NCI-H446 (cell line): ENCODE results near the gene PAIP2.
"Not testable (repeated sequence)": the region's sequence is repeated elsewhere in the genome, so short reads cannot be mapped to it uniquely, and the experiment has no call there.

Source experiments
- DNase-seq, 2 experiments: peaks; one replicate each; lab custom pipeline; 2025; lab: John Stamatoyannopoulos, UW

PAIP2 gene

GRCh38 chr5:139315056-139315615, 26.5 kb upstream of the PAIP2 start:
- no peak for DNase-seq

- no peak for DNase-seq
Measured at GRCh38 chr5:139335811-139336210, 5.8 kb upstream of the PAIP2 start.

DNA sequence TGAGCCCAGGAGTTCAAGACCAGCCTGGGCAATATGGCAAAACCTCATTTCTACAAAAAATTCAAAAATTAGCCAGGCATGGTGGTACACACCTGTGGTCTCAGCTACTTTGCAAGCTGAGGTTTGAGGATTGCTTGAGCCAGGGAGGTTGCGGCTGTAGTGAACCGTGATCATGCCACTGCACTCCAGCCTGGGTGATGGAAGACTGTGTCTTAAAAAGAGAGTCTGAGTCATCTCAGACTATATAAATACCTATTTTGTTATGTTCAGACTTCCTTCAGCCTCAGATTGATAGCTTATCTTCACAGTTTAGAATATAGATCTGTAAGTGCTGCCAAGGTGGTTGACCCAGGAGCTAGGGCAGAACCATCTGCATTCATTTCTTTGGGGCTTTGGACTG, 1.6 kb upstream of the PAIP2 start:
- no peak for DNase-seq

- no peak for DNase-seq
Measured at GRCh38 chr5:139341187-139341688, 416 bp upstream of the PAIP2 start.

DNA sequence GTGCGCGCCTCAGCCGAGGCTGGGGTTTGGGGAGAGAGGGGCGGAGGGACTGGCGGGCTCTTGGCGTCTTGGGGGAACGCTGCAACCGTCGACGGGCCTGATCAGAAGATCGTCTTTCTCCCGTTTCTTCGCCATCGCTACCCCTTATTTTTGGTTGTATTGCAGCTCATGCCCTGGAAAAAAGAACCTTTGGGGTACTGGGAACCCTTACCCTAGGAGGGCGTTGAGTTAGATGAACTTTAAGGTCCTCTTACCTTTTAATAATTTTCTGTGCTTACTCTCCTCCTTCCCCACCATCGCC, 719 bp downstream of the PAIP2 start:
- no peak for DNase-seq

- no peak for DNase-seq
Measured at GRCh38 chr5:139343476-139343875, 1.8 kb downstream of the PAIP2 start.

DNA sequence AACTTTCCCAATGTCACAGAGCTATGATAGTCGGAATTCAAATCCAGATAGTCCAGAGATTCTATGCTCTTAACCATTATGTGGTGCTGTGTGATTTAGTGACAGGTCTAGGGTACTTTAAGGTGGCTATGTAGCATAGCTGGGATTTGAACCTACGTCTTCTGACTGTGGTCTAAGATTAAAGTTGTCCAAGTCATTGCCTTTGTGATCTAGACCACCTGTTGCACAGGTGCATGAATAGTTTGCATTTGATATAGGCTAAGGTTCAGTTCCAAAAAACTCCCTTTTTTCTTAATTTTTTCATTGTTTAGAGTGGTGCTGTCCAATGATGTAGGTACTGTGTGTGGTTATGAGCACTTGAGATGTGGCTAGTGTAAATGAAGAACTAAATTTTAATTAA, 2.5 kb downstream of the PAIP2 start:
- no peak for DNase-seq

DNA sequence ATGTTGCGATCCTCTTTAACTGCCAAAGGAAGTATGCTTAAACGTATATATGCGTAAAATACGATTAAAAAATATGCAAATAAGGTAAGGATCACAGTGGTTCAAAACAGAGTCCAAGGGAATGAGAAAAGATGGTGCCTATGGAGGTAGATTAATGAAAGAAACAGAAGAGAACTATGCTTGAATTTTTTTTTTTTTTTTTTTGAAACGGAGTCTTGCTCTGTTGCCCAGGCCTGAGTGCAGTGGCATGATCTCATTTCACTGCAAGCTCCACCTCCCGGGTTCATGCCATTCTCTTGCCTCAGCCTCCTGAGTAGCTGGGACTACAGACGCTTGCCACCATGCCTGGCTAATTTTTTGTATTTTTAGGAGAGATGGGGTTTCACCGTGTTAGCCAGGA, 3.8 kb downstream of the PAIP2 start:
- DNase-seq, result not testable (repeated sequence)

DNA sequence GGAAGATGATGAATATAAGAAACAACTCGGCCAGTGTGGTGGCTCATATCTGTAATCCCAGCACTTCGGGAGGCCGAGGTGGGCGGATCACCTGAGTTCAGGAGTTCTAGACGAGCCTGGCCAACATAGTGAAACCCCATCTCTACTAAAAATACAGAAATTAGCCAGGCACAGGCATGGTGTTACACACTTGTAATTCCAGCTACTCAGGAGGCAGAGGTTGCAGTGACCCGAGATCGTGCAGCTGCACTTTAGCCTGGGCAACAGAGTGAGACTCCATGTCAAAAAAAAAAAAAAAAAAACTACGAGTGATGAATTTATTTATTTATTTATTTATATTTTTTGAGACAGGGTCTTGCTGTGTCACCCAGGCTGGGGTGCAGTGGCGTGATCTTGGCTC, 6.2 kb downstream of the PAIP2 start:
- DNase-seq, result not testable (repeated sequence)

DNA sequence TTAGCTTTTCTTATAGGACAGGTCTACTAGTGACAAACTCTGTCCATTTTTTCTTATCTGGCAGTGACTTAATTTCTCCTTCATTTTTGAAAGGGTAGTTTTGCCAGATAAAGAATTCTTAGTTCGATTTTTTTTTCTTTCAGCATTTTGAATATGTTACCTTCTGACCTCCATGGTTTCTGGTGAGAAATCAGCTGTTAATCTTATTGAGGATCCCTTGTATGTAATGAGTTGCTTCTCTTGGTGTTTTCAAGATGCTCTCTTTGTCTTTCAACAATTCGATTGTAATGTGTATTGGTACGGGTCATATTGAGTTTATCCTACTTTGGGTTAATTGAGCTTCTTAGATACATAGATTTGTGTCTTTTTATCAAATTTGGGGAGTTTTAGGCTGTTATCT, 12.5 kb downstream of the PAIP2 start:
- no peak for DNase-seq

GRCh38 chr5:139355900-139356299, 14.2 kb downstream of the PAIP2 start:
- not testable (repeated sequence) for DNase-seq

GRCh38 chr5:139358064-139358463, 16.4 kb downstream of the PAIP2 start:
- DNase-seq, result no peak

- DNase-seq, result no peak
Measured at GRCh38 chr5:139360384-139360783, 18.7 kb downstream of the PAIP2 start.

DNA sequence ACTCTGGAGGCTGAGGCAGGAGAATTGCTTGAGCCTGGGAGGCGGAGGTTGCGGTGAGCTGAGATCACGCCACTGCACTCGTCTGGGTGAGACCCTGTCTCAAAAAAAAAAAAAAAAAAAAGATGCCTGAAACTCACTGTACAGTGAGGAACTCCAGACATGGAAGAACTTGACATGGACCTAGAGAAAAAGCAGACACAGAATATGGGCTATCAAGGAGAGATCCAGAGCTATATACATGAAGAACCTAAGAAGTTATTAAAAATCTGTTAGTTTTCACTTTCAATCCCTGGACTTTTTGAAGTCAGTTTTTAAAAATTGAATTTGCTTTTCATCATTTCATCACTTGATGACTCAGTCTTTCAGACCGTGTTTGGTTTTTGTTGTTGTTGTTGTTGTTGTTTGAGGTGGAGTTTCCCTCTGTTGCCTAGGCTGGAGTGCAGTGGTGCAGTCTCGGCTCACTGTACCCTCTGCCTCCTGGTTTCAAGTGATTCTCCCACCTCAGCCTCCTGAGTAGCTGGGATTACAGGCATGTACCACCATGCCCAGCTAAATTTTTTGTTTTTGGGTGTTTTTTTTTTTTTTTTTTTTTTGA, 20.3 kb downstream of the PAIP2 start:
- DNase-seq, result no peak

- DNase-seq, result no peak
Measured at GRCh38 chr5:139363937-139364336, 22.3 kb downstream of the PAIP2 start.

GRCh38 chr5:139364466-139364865, 22.8 kb downstream of the PAIP2 start:
- DNase-seq, result no peak

DNA sequence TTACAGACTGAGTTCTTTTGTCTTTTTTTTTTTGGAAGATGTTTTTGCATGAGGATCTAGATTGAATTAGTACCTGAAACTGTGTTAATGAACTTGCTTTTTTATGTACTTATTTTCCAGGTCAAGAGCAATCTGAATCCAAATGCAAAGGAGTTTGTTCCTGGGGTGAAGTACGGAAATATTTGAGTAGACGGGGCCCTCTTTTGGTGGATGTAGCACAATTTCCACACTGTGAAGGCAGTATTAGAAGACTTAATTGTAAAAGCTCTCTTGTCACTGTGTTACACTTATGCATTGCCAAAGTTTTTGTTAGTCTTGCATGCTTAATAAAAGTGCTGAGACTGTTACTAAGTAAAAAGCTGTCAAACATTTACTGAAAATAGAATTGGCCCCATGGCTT, 27.0 kb downstream of the PAIP2 start:
- DNase-seq, result no peak

GRCh38 chr5:139369181-139369580, 27.5 kb downstream of the PAIP2 start:
- no peak for DNase-seq

DNA sequence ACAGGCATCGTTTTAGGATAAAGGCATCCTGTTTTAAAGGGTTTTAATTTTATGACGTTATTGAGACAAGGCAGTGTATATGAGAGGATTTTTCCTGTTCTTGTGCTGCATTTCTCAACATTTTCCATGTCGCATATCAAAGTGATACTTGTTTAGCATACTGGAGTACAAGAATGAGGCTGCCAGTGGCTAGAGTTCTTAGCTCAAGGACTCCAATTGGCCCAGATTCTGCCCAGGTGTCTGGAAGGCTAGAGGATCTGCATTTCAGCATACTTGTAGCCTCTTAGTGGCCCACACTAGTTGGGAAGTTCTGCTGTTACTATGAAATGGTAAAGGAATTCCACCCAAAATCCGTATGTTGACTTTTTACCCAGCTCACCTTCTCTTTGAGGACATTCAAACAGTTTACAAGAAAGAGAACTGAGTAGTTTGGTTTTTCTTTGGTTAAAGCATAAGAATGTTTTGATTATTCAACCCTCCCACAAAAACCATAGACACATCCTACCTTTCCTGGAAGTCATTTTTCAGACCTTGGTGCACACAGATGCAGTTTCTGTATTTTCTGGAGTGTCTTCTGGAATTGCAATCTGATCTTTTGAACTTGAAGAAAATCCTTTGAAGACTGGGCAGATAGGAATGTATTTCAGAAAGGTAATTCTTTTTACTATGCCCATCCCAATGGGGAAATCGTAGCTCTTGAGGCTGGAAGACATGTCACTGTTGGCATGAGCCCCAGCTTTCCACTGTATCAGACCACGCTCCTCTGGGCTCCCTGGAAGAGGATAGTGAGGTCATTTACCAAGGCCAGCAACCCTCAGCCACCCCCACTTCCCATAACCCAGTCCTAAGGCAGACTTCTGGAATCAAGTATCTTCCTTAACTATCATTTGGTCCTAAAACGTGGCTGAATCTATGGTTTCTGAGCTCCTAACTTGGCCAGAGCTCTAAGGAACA, 30.1 kb downstream of the PAIP2 start:
- no peak for DNase-seq

DNA sequence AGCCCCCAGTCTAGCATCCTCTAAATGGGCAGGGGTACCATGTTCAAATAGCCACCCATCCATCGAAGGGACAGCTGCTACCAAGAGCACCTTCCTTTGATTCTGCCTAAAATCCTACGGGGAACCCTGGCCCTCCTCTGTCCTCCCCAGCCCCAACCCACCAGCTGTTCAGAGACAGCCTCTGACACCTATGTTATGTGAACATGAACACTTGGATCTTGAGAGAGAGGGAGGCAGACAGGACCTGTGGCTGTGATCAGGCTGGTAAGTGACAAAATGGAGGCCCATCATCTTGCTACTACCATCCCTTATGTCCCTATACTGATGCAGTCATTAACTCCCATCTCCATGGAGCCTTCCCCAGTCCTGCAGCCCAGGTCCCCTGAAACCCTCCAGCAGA, 33.3 kb downstream of the PAIP2 start:
- no peak for DNase-seq

- no peak for DNase-seq
Measured at GRCh38 chr5:139376364-139376763, 34.7 kb downstream of the PAIP2 start.

DNA sequence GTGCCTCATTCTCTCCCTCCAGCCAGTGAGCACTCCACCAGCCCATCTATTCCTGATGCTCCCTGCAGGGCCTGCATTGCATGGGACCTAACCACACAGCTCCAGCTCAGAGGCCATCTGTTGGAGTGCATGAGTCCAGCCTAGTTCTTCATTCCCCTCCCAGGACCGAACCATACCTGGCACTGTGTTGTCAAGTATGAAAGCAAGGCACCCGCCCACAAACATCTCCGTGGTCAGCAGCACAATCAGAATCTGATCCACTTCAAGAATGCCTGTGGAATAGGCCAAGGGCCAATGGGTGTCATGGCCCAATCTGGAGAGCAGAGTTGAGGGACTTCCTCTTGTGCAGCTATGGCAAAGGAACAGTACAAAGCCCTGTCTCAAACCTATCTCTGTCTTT, 35.6 kb downstream of the PAIP2 start:
- DNase-seq, result no peak
